GM12864 (cell line): Measurements from ENCODE around the gene SLC2A2.

Source experiments
- DNase-seq: peaks from one replicate; pipeline ENCODE4 v3.0.0-alpha.2; 2011; ENCODE audit warnings: low read depth
- H3K4me3 ChIP-seq: 2 replicates; pipeline ENCODE4 v1.5.1; 2011; ENCODE audit warnings: mild to moderate bottlenecking, low read depth, low read length, control low read depth
- TF ChIP-seq, protein P1 (sequence below): IDR thresholded peaks from 2 replicates; pipeline ENCODE4 v1.5.1; 2011; ENCODE audit warnings: low read depth, mild to moderate bottlenecking, moderate library complexity, low read length, control low read depth, inconsistent platforms; ENCODE audit errors: missing control alignments

Gene SLC2A2

DNA sequence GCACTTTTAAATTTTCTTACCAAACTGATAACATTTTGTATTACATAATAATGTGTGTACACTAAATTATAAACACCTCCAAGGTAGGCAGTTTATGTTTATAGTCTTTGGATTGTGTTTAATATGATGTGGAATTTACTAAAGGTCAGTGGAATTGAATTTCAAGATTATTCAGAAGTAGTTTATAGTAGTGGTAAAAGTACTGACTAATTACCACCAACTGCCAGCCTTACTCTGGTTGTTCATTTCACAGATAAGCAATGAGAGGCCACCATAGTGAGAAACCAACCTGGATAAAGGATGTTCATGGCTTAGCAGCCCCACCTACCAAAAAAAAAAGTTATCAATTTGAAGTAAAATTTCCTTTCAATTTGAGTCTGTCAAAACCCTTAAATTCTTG is 64.1 kb downstream of the SLC2A2 start:
- DNase-seq, result no peak
- H3K4me3 ChIP-seq, result no peak overlapping the region
- TF ChIP-seq, protein P1, sequence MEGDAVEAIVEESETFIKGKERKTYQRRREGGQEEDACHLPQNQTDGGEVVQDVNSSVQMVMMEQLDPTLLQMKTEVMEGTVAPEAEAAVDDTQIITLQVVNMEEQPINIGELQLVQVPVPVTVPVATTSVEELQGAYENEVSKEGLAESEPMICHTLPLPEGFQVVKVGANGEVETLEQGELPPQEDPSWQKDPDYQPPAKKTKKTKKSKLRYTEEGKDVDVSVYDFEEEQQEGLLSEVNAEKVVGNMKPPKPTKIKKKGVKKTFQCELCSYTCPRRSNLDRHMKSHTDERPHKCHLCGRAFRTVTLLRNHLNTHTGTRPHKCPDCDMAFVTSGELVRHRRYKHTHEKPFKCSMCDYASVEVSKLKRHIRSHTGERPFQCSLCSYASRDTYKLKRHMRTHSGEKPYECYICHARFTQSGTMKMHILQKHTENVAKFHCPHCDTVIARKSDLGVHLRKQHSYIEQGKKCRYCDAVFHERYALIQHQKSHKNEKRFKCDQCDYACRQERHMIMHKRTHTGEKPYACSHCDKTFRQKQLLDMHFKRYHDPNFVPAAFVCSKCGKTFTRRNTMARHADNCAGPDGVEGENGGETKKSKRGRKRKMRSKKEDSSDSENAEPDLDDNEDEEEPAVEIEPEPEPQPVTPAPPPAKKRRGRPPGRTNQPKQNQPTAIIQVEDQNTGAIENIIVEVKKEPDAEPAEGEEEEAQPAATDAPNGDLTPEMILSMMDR, result no peak

DNA sequence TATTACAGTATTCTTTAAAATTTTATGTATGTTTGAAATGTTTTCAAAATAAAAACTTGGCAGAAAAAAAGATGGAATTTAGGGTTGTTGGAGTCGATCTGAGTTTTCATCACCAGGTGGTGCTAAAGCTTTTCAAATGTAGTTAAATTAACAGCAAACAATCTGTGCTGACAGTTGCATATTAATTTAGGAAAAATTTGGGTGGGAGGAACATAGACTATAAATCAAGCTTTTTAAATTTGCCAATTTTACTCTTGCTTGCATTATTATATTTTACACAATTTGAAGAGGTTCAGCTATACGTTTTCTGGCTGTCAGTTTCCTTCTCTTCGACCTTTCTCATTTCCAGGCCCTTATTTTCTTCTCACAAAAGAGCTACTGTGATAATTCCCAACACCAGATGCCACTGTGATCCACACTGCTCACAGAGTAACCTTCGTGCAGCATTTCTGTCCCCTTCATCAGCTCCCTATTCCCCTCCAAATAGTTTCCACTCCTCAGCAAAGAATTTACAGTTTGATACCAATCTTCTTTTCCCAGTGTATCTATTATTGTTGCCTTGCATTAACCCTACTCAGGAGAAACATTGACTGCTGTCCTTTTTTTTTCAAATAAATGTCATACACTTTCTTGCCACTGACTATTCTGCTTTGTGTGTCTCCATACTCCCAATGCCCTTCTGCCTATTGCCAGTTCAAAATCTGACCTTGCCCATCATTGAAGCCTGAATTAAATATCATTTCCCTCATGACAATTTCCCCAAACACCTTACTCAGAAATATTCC is 64.7 kb downstream of the SLC2A2 start:
- TF ChIP-seq, protein P1, result peak; percentile 45
- no peak for DNase-seq
- no peak overlapping the region for H3K4me3 ChIP-seq

DNA sequence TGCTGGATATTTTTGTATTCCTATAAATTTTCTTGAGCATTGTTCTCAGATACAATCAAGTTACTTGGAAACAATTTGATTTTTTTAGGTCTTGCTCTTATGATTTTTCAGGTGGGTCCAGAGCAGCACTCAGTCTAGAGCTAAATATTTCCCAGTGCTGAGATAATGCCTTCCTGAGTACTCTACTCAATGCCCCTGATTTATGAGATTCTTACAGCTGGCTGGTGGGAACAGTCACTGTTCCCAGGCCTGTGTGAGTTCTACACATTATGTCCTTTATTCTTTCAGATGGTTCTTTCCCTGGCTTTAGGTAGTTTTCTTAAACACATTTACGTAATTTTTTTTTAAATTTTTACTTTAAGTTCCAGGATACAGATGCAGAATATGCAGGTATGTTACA is 67.1 kb downstream of the SLC2A2 start:
- H3K4me3 ChIP-seq, result no peak overlapping the region
- TF ChIP-seq, protein P1, result no peak
- no peak for DNase-seq

DNA sequence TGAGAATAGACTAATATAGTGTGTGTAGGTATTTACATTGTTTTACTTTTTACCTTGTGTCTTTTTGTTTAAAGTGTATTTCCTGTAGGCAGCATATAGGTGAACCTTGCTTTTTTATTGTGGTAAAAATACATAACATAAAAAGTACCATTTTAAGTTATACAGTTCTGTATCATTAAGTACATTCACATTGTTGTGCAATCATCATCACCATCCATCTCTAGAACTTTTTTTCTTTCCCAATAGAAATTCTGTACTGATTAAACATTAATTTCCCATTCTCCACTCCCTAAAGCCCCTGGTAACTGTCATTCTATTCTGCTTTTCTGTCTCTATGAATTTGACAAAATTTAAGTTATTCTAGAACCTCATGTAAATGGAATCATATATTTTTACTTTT is 69.9 kb downstream of the SLC2A2 start:
- TF ChIP-seq, protein P1, result no peak
- H3K4me3 ChIP-seq, result no peak overlapping the region
- no peak for DNase-seq

DNA sequence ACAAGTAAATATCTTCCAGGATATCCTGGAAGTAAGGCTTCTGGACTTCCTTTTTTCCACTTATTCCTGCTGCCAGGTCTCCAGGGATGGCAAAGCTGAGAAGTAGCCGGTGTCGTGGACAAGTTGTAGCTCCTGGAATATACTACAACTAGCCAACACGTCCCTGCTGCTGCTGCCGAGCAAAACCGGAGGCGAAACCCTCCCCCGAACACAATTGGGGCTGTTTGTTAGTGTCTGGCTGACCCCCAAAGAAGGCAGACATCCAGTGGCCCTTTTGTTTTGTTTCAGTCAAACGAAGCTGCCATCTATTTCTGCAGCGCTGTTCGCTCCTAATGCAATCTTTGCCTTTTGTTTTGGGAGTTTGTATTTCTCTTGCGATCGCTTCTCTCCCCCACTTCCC is 72.8 kb downstream of the SLC2A2 start:
- TF ChIP-seq, protein P1, result no peak
- no peak overlapping the region for H3K4me3 ChIP-seq
- no peak for DNase-seq

DNA sequence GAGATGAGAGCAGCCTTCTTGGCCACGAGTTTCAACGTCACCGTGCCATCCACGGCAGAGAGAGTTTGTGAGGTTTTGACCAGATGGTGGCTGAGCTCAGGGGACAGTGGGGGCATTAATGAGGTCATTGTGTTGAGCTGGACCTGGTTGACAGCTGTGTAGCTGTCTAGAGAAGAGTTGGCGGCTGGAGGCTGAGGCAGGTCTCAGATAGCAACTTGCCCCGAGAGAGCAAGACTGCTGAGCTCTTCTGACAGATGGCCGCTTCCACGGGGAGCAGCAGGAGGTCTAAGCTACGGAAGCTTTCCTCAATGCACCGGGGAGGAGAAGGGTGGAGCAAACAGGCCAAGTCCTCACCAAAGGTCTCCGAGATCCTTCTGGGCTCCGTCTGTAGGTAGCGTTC is 73.3 kb downstream of the SLC2A2 start:
- TF ChIP-seq, protein P1, result no peak
- DNase-seq, result no peak
- no peak overlapping the region for H3K4me3 ChIP-seq

DNA sequence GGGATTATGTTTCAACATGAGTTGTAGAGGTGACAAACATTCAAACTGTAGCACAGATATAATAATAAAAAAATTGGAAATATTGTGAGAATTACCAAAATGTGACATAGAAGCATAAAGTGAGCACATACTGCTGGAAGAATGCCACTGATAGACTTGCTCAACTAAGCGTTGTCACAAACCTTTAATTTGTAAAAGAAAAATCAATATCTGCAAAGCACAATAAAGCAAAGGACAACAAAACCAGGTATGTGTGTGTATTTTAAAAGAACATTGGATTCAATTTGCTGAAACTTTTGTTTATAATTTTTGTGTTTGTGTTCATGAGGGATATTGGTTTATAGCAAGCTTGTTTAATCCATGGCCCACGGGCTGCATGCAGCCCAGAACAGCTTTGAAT is 77.3 kb downstream of the SLC2A2 start:
- H3K4me3 ChIP-seq, result no peak overlapping the region
- DNase-seq, result no peak
- TF ChIP-seq, protein P1, result no peak
